GM08714 (cell line): ENCODE results near the gene CDCA7L.

Source experiments
- H3K4me3 ChIP-seq: fragments of 200-500 bp; sonication (Bioruptor generic); 2 replicates; pipeline ENCODE4 v1.5.1; 2014; ENCODE audit warnings: mild to moderate bottlenecking, low read length, inconsistent platforms
- ZNF274 ChIP-seq: IDR thresholded peaks from 2 replicates; pipeline ENCODE4 v1.6.1; 2012; ENCODE audit warnings: mild to moderate bottlenecking, low read depth, low read length

Gene CDCA7L

DNA sequence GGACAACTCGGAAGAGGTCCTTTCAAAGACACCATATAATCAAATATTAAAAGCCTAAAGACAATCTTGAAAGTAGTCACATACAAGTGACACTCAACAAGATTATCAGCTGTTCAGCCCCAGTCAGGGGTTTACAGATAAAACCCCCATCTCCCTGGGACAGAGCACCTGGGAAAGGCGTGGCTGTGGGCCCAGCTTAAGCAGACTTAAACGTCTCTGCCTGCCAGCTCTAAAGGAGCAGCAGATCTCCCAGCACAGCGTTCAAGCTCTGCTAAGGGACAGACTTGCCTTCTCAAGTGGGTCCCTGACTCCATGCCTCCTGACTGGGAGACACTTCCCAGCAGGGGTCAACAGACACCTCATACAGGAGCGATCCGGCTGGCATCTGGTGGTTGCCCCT, 18.0 kb downstream of the CDCA7L start:
- TF ChIP-seq ZNF274, result no peak
- no peak overlapping the region for H3K4me3 ChIP-seq

DNA sequence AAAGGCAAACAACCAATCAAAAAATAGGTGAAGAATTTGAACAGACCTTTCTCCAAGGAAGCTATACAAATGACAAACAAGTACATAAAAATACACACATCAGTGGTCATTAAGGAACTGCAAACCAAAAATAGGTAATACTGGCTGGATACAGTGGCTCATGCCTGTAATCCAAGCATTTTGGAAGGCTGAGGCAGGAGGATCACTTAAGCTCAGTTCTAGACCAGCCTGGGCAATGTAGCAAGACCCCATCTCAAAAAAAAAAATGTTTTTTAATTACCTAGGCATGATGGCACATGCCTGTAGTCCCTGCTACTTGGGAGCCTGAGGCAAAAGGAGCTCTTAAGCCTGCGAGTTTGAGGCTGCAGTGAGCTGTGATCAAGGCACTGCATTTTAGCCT, 19.3 kb downstream of the CDCA7L start:
- TF ChIP-seq ZNF274, result no peak
- no peak overlapping the region for H3K4me3 ChIP-seq

DNA sequence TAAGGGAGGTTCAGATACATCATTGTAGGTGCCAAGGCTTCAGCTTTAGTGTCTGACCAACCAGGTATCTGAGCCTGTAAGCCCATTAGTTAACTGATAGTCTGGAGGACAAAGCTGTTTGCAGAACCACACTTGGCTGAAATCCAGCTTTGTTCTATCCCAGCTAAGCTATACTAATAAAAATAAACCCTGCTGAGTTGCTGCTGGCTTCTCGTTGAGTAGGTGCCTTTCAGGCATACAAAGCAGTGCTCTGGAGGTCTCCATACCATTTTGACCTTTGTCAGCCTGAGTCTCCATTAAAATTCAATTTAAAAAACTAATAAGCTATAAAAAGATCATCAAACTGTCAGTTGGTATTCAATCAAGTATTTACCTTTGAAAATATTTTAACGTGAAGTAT, 22.0 kb downstream of the CDCA7L start:
- TF ChIP-seq ZNF274, result no peak
- no peak overlapping the region for H3K4me3 ChIP-seq

DNA sequence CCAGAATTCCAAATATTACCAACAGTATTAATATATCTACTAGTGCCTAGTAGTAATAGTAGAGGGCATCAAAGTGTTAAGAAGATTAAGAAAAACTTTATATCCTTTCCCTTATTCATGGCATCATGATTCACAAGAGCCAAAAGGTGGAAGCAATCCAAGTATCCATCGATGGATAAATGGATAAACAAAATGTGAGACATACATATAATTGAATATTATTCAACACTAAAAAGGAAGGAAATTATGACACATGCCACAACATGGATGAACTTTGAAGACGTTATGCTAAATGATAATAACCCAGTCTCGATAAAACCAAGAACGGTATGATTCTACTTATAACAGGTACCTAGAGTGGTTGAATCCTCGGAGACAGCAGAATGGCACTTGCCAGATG, 23.1 kb downstream of the CDCA7L start:
- H3K4me3 ChIP-seq, result no peak overlapping the region
- TF ChIP-seq ZNF274, result no peak

DNA sequence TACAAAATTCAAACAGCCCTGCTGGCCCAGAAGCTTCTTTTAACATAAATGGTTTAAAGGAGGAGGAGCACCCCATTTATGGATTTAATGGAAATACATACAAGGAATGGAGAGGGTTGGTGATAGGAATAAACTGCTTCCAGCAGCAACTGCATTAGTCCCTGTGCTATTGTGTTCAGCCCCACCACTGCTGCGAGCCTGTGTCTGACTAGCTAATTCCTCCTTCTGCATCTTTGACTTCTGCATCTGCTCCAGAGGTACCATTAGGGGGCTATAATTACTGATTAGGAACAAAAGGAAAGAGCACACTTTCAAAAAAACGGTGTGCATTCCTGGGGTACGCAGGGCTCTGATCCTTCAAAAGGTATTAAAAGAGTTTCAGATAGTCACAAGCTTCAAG, 24.8 kb downstream of the CDCA7L start:
- TF ChIP-seq ZNF274, result no peak
- H3K4me3 ChIP-seq, result no peak overlapping the region

DNA sequence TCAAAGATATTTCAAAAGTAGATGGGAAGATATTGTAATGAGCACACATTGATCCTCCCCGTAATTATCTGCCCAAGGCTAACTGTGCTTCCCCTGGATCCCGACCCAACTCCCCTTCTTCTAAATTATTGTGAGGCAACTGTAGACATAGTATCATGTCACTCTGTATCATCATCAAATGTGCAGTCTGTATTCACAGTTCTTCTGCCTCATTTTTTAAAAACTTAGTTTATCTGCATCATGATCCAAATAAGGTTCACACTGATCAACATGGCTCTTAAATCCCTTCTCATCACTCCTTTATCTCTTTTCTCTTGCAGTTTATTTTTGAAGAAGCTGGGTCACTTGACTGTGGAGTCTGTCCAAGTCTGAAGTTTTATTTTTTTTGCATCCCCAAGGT, 27.5 kb downstream of the CDCA7L start:
- no peak overlapping the region for H3K4me3 ChIP-seq
- TF ChIP-seq ZNF274, result no peak

DNA sequence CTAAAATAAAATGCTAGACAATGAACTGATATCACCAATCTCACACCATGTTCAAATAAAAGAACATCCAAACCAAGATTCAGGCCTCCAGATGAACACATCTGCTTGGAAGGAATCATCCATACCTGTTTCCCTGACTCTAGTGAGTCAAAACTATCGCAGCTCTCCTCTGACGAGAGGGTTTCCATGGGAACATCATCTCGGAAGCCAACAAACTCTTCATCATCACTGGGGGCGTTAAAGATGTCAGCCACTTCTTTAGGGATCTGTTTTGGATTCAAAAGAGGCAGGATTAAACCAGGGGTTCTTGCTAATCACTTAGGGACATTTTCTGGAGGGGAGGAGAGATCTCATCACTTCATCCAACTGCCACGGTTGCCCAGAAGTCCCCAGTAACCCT, 29.1 kb downstream of the CDCA7L start:
- H3K4me3 ChIP-seq, result no peak overlapping the region
- no peak for TF ChIP-seq ZNF274

DNA sequence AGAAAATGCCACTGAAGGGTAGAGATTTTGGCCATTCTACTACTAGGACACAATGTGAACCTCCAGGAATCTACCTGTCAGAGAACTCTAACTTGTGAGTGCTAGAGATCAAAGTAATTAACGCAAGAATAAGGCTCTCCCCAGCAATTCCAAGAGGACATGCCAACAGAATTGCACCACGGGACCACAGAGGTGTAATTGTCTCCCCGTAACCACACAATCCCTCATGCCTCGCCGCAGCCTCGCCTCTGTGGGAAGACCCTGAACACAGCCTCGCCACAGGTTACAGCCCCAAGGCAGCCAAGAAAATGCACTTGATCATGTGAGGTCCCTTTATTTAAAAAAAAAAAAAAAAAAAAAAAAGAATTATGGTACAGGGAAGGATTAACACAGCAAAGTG, 29.5 kb downstream of the CDCA7L start:
- H3K4me3 ChIP-seq, result no peak overlapping the region
- TF ChIP-seq ZNF274, result no peak

DNA sequence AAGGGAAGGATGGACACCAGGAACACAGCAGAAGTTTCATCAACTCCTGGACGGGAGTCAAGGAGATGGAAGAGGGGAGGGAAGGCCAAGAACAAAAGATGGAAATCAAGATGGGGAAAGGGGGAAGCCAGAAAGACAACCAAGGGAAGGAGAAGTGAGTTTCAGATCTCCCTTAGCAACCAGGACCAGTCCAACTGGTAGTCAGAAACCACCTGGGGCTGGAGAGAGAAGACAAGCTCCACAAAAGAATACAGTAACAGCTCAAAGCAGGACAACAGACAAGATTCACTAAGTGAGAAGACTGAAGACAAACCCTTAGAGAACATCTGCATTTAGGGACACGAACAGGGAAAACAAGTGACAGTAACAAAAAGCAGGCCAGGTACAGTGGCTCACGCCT, 30.6 kb downstream of the CDCA7L start:
- no peak overlapping the region for H3K4me3 ChIP-seq
- TF ChIP-seq ZNF274, result no peak

DNA sequence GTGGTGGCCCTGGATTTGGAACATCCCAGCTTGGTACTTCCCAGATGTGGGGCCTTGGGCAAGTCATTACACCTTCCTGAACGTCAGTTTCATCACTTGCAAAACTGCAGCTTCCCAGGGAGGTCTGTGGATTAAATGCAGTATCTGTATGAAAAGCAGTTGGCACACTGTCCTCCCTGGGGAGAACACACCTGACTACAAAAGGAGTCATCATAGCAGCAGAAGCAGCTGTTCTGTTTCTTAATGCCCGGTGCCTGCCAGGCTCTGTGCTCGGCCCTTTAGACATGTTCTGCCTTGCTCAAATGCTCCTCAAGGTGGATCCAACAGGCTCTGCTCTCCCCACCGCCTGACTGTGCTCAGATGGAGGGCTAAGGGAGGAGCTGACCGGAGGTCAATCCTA, 31.0 kb downstream of the CDCA7L start:
- no peak overlapping the region for H3K4me3 ChIP-seq
- no peak for TF ChIP-seq ZNF274

DNA sequence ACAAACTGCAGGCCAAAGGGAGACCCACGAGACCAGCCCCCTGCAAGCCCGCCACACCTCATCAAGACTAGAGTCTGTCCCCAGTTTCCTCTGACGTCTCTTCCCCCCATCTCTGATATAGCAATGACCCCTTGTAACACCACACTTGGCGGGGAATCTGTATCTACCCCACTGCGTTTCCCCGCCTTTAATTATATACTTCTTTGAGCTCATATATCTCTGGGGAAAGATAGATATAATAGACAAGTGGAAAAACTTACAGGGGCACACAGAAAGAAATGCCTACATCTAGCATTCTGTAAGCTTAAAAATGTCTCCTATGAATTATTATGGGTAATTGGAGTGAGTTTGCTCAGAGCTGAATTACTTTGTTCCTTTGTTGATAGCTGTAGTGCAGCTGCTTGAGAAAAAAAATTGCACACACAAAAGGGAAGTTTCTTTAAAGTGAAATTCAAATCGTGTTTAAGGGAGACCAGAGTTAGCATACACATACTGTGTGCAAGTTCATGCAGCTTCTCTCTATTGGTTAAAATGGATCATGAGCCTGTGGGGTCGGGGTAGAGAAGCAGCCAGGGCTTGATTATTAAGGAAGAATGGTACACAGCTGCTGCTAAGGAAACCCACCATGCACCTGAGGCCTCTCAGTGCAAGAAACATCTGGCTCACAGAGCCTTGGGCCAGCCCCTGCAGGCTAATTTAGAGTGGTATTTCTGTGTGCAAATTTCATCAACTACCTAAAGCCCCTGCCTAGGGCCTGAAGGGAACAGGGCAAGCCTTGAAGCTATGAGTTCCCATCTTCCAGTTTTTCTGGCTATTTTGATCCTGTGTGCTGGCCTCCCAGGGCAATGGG, 32.5 kb downstream of the CDCA7L start:
- no peak for TF ChIP-seq ZNF274
- H3K4me3 ChIP-seq, result no peak overlapping the region

DNA sequence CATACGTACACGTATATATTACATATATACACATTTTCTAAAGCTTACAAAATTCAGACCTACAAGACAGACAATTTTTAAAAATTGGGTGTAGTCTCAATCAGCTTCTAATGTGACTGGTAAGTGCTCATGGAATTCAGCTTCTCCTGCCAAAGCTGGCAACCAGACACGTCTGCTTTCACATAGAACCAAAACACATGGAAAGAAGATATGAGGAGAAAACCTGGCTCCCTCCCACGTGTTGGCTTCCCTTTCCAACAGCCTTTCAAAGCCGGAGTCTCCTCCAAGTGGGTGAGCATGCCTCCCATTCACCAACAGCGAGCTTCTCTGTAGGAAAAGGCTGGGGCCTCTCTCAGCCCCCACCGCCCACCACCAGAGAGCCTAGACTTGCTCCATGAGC, 33.4 kb downstream of the CDCA7L start:
- H3K4me3 ChIP-seq, result no peak overlapping the region
- no peak for TF ChIP-seq ZNF274

DNA sequence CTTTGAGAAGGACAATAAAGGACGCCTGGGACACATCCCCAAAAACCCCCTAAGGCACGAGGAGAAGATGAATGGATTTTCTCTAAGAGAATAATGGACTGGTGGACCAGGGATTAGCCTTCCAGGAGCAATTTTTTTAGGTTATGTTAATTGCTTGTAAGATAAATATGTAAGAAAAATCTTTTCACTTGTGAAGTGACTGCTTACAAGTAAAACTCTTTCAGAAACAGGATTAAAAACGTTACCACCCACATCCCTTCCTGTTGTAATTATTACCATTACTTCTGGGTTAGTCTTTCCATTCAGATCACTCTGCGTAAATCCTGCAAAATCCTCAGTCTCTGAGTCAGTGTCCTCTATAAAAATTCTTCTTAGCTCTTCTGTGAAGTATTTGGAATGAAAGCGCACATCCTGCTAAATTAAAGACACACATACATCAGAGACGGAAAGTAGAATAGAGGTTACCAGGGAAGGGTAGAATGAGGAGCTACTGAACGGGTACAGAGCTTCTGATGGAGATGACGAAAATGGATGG, 34.3 kb downstream of the CDCA7L start:
- H3K4me3 ChIP-seq, result no peak overlapping the region
- TF ChIP-seq ZNF274, result no peak

DNA sequence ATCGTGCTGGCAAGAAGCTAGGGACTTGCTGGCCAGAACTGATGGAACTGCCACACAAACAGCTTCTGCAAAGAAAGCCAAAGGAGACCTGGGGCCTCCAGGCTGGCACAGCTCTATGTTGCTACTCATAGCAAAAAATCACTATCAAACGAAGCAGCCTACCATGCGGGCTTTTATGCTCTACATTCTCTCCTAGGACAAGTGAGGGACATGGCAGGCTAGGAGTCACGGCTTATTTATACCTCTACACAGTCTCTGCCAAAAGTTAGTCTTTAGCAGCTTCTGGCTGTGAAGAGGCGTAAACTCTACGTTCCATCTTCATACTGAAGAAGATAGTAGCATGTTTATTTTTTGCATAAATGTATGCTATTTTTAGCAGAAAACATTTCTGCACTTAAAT, 35.4 kb downstream of the CDCA7L start:
- no peak overlapping the region for H3K4me3 ChIP-seq
- no peak for TF ChIP-seq ZNF274

DNA sequence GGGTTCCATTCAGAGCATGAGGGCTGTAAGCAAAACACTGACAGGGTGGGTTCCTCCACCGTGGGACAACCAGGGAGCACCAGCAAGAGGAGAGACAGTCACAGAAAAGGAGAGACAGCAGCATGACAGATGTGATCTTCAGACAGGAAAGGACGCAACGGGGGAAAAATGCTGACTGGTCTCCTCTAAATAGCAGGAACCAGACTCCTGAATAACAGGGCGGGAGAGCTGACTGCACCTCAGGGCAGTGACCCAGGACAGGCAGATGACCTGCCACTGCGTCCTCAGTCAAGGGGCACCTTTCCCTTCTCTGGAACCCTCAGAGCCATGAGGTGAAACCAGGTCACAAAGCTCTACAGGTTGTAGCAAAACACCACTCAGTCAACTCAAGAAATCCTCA, 37.0 kb downstream of the CDCA7L start:
- TF ChIP-seq ZNF274, result no peak
- no peak overlapping the region for H3K4me3 ChIP-seq
